Measurements from ENCODE around the gene CAB39.

- TF ChIP-seq CTCF (IDR thresholded peaks at IDR 0.05), result no peak
- TF ChIP-seq IRF3 (IDR thresholded peaks at IDR 0.05; ENCODE audit: low read depth, low read length), result no peak
- TF ChIP-seq NRF1 (IDR thresholded peaks at IDR 0.05; ENCODE audit: low read depth, low read length), result no peak
- TF ChIP-seq FOXJ3 (CRISPR knock-in tag; IDR thresholded peaks at IDR 0.05), result no peak
- no peak; the same call in 1 of the 2 replicates for TF ChIP-seq RXRA (IDR thresholded peaks at IDR 0.05; ENCODE audit: borderline replicate concordance, low read depth)
Measured at GRCh38 chr2:230770804-230771203, 58.2 kb downstream of the CAB39 start.

Data from SK-N-SH (cell line).